ENCODE results near the gene LAP3.

Gene LAP3

GRCh38 chr4:17654701-17655100 is 77.7 kb downstream of the LAP3 start:
- Mint-ChIP-seq H3K4me3 (no peak overlapping the region), H3K9me3 (no peaks in the 10 kb centered on the region), H3K36me3 (ENCODE audit: low read depth) (no peaks in the 10 kb centered on the region), H3K27ac (no peak overlapping the region), H3K27me3 (ENCODE audit: low read depth) (no peaks in the 10 kb centered on the region), H3K4me1 (ENCODE audit: low read depth) (peaks cover 5% of the 10 kb centered on the region)

DNA sequence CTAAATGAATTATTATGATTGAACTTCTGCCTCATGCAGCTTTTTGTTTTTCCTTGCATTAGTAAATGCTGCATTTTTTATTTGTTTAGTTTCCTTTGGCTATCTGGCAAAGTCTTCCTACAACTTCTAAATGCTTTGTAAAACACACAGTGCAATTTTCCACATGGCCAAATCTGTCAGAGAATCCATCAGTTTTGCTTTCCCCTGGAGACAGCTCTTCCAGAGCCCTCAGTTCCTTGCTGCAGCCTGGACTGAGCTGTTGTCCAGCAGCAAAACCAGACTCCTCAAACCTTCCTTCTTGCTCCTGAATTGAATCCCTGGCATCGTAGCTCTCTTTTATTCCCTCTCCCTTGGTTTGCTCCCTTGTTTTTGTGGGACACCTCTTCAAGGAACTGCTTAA is 80.1 kb downstream of the LAP3 start:
- no peaks in the 10 kb centered on the region for H3K27me3 Mint-ChIP-seq (ENCODE audit: low read depth)
- no peak overlapping the region for H3K27ac Mint-ChIP-seq
- H3K4me3 Mint-ChIP-seq = no peak overlapping the region
- no peaks in the 10 kb centered on the region for H3K4me1 Mint-ChIP-seq (ENCODE audit: low read depth)
- H3K36me3 Mint-ChIP-seq (ENCODE audit: low read depth) = no peaks in the 10 kb centered on the region
- no peaks in the 10 kb centered on the region for H3K9me3 Mint-ChIP-seq
